GM18909 (cell line): Measurements from ENCODE around the gene IRF2.

ENCODE experiments used
- ATAC-seq: cut with Tn5 transposase; IDR thresholded peaks from one replicate; pipeline ENCODE4 v1.9.1; 2021; ENCODE audit warnings: mild to moderate bottlenecking; ENCODE audit not compliant: unreplicated experiment, poor library complexity

The IRF2 gene

GRCh38 chr4:184475498-184475897 is 1.1 kb upstream of the IRF2 start:
- no peak for ATAC-seq

GRCh38 chr4:184475096-184475461 is 729 bp upstream of the IRF2 start:
- ATAC-seq: peak; percentile 21

DNA sequence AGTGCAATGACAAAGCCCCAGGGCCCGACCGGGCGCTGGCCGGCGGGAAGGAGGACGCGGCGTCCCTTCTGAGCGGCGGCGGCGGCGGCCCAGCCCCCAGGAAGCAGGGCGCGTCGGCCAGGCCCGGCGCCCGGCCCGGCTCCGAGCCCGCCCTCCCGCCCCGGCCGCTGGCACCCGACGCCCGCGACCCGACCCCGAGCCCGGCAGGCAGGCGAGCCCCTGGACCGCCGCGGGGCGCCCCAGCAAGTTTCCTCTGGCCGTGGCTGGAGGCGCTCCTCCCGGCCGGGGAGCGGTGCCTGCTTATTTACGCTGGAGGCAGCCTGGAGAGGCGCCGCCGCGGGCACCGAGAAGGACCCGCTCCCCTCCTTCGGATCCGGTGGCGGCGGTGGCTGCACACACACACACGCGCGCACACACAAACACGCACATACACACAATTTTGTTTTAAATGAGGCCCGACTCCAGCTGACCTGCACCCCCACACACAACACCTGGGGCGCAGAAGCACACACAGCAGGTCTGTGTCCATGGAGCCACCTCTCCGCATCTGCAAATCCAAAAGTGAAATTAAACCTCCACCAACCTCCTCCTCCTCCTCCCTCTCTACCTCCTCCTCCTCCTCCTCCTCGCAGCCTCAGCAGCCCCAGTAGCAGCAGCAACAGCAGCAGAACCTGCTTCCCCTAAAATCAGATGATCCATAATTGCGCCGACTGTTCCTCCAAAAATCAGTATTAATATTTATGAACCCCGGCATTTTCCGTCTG is 669 bp downstream of the IRF2 start:
- ATAC-seq: peak; percentile 1

DNA sequence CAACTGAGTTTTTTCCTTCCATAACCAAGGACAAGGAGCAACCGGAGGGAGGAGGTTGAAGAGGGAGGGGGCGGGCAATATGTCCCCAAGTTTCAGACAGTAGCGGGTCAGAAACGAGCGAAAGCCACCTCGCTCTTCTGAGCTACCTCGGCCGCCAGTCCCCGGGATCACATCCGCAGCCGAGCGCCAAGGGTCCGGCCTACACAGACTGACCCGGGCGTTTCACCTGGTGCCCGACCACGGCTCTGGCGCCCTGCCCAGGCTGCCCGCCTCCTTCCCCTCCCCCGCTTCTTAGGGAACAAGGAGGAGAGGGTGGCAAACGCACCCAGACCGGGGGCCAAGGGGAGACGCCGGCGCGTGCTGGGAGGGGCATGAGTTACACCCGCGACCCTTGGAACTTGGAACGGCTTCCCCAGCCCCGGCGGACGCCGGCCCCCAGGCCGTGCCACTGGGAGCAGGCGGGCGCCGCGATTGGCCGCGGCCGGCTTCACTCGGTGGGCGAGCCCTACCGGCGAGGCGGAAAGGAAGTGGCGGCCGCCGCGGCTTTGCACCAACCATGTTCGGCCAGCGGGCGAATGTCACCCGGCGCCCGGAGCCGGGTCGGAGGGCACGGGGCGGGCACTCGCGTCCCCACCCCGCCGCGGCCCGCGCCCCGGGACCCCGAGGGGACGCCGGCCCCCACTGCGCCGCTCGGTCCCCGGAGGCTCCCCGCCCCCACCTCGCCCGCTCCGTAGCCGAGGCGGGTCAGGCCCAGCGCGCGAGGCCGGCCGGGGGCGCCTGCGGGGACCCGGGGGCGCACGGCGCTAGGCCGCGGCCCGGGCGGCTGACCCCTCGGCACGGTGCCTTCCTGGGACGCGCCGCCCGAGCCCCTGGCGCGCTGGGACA is 1.5 kb downstream of the IRF2 start:
- ATAC-seq: peak; percentile 27

GRCh38 chr4:184471881-184472613 is 2.3 kb downstream of the IRF2 start:
- ATAC-seq: no peak

DNA sequence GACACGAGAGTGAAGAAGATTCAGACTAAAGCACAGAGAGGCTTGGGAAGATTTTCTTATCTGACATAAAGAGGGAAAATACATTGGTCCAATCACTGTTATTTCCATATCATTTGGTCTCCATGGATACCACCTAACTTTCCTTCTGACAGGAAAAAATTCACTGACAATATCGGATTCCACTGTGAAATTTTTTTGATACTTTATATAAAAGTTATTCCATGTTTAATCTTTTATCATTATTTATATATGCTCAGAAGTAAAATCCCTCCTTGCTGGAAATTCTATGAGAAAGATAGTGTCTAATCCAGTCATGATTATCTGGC is 3.6 kb downstream of the IRF2 start:
- no peak for ATAC-seq

DNA sequence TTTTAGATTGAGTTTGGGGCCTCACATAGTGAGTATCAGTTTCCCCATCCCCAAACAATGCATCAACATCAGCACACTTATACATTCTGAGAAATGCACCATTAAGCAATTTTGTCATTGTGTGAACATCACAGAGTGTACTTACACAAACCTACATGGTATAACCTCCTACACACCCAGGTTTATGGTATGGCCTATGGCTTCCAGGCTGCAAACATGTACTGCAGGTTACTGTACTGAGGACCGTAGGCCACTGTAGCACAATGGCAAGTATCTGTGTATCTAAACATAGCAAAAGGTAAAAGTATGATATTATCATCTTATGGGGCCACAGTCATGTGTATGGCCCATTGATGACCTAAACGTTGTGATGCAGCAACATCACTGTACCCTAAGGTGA is 7.7 kb downstream of the IRF2 start:
- no peak for ATAC-seq

- no peak for ATAC-seq
Observed at GRCh38 chr4:184464759-184465454, 9.4 kb downstream of the IRF2 start.

DNA sequence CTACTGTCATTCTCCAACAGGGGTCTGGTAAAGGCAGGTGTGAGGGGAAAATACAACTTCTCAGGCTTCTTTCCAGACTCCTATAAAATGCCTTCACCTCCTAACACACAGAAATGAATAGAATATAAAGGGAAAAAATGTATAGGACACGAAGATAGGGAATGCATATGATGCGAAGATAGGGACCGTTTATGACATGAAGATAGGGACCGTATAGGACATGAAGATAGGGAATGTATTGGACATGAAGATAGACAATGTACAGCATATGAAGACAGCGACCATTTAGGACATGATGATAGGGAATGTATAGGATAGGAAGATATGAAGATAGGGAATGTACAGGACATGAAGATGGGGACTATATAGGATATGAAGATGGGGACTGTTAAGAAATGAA is 10.5 kb downstream of the IRF2 start:
- ATAC-seq: no peak

GRCh38 chr4:184463158-184463557 is 11.2 kb downstream of the IRF2 start:
- no peak for ATAC-seq

DNA sequence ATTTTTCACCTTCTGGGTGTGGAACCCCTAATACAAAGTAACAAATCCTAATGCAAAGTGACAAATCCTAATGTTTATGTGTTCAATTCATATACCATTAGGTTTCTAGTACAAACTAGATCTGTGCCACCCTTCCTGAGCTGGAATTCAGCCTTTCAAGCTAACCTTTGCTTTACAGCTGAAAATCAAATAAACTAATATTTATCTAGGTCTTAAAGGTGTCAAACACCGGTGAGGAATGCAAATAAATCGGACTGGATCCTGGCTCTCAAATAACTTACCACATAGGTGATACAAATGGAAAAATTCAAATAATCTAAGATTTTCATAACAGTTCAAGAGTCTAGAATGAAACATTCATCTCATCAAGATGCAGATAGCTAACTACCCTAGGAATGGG is 11.6 kb downstream of the IRF2 start:
- ATAC-seq: no peak

- ATAC-seq: no peak
Observed at GRCh38 chr4:184461711-184462441, 12.5 kb downstream of the IRF2 start.

GRCh38 chr4:184460499-184461285 is 13.7 kb downstream of the IRF2 start:
- no peak for ATAC-seq

GRCh38 chr4:184459413-184459812 is 14.9 kb downstream of the IRF2 start:
- no peak for ATAC-seq

- peak; percentile 34 for ATAC-seq
Observed at GRCh38 chr4:184457535-184458249, 16.7 kb downstream of the IRF2 start.

GRCh38 chr4:184456337-184456736 is 18.0 kb downstream of the IRF2 start:
- no peak for ATAC-seq

DNA sequence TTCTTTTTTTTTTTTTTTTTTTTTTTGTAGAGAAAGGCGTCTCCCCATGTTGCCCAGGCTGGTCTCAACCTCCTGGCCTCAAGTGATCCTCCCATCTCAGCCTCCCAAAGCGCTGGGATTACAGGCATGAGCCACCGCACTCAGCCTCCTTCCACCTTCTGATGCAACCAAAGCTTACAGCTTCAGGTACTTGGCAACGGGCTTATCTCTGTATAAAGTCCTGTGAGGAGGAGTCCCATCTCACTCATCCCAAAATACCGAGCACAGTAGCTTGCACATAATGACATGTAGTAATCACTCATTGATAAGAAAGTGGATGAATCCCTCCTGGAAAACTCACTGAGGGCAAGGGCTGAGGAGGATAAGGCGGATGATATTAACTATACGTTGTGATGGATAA is 19.1 kb downstream of the IRF2 start:
- ATAC-seq: no peak

DNA sequence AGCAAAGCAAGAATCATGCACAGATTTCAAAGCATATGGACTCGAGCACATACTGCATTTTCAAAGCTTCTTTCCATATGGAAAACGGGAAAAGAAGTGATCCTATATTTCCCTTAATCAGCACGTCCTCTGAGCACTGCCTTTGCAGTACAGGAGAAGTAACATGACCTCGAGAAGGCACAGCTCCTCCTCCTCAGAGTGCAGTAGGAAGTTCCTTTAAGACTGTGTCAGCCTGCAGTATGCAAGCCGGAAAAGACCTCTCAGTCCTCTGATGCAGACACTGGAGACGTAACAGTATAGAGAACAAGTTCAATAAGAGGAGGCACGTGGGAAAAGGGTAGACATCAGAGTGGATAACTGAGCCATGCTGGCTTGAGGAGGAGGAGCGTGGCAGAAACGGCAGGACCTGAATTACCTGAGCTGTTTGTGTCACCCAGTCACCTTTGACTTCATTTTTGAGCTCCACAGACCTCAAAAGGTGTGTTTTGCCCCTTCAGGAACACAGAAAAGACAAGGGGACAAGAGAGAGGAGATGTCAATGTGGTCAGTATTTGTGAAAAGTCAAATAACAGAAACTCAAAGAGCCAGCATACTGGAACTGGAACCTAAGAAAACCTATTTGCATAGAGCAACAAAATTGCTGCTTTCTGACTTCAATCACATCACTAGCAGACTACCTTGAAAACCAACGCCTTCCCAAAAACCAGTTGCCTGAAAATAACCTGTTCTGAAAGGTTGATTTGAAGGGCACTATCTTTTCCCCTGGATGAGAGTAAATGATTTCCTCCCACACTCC is 20.8 kb downstream of the IRF2 start:
- ATAC-seq: peak; percentile 67
